Raji (cell line): Measurements from ENCODE around the gene TGM2.

ENCODE experiments used
- POLR2A ChIP-seq: IDR thresholded peaks from 2 replicates; pipeline ENCODE4 v1.6.1; 2011; ENCODE audit warnings: low read depth, low read length, control low read depth; ENCODE audit not compliant: insufficient read depth

The TGM2 gene

DNA sequence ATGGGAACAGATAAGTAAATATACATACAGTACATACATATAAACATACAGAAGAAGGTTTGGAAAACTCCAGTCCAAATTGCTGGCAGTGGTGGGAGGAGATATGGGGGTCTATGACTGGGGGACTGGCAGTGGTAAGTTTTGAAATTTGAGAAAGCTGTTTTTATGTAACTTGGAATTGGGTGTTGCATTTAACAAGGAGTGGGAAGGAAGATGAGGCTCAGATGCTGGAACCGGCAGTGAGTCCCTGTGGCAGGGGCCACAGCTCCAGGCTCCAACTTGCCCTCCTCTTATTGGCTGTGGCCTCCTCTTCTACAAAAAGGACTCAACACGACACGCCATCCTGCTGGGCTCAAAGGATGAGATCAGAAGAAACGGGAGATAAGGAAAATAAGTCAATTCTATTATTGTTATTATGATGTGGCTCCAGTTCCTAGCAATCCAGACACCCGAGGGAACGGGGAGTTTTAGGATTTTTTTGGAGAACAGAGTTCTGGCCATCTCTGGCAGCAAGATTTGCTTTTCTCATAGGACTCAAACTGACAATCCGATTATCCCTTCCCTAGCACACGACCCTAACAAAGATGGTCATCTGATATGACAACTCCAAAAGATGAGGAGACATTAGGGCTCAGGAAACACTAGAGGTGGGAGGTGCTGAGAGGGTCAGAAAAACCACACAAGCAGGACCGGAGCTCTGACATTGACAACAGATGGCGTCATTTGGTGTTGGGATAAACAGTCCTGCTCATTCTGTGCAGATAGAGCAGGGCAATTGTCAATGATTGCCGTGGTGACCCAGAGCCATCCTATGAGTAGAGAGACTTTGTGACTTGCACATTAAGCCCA is 6.0 kb upstream of the TGM2 start:
- no peak for TF ChIP-seq POLR2A

DNA sequence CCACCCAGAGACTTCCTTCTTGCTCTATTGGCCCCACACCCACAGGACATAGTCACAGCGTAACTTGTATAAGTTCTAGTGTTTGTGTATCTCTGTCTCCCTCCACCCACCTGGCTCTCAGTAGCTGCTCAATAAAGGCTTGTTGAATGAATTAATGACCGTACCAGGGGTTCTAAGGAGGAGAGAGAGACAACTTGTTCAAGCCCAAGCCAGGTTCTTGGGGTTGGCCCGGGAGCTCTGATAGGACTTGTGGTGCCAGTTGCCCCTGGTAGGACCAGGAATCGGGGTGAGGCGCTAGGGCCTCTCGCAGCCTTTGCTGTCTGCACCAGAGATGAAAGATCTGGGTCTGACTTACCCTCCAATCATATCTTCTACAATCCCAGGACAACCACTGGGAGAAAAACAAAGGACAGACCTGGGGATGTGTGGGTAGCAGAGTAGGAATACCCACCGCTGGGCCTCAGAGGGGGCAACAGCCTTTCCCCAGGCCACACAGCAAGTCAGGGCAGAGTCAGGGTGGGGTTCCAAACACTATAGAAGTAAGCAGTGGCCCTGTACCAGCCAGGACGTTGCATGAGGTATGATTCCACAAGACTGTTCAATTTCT is 5.3 kb upstream of the TGM2 start:
- no peak for TF ChIP-seq POLR2A

GRCh38 chr20:38169636-38170193 is 4.6 kb upstream of the TGM2 start:
- no peak for TF ChIP-seq POLR2A

DNA sequence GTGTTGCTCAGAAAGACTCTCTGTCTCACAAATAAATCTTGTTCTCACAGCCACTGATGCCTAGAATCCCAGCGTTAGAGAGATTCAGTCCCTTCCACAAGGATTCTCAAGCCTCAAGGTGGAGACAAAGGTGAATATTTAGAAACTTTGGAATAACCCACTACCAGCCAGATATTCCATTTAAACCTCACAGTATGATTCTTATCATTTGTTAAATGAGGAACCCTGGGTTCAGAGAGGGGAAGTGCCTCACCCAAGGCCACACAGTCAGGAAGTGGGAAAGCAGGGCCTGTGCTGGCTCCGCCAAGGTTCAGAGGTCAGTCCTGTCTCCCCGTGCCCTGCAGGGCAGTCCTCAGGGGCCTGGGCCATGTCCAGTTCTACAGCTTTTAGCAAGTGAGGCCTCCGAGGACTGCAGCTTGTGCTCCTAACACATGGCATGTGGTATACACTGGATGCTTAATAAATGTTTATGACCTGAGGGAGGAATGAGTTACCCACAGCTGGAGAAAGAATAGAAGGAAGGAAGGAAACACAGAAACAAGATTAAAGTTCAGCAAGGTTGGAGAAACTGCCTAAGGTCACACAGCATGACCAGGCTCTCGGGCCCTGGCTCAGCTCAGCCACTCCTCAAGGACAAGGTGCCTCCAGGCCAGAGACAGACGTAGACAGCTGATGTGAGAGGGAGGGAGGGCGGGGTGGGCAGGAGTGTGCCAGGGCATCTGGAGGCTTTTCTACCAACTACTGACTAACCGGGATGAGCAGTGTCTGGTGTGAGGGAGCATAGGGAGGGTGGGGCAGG is 3.9 kb upstream of the TGM2 start:
- no peak for TF ChIP-seq POLR2A

DNA sequence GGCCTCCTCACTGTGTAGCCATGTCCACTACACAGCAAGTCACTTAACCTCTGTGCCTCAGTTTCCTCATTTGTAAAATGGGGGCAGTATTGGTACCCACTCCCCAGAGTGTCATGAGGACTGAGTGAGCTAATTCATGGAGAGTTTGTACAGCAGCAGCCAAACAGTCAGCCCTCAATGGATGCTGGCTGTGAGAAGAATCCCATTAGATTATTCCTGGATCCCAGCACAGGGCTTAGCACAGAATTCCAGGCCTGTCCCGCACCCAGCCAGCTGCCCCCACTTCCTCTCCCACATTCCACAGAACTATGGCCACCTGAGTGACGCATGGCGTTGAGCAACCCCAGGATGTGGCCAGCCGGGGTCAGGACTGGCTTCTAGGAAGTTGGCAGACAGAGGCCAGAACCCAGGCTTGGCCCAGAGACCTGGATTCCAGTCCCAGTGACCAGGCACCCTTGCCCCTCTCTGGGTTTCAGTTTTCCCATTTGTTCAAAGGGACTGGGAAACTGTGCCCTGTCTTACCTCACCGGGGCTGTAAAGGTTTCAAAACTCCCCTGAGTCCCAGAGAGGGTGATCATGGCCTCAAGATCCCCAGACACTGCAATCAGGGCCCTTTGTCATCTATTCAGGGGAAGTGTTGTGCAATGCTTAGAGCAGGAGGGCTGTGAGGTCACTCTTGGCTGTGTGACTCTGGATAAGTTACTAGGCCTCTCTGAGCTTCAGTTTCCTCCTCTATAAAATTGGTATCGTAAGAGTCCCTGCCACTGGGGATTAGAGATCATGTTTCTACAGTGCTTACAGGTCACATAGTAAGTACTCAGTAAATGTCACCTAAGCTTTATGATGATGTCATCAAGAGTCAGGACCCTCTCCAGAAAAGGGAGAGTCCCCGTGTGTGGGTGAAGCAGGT is 3.0 kb upstream of the TGM2 start:
- no peak for TF ChIP-seq POLR2A

GRCh38 chr20:38167328-38167850 is 2.3 kb upstream of the TGM2 start:
- TF ChIP-seq POLR2A: no peak

GRCh38 chr20:38166703-38167233 is 1.7 kb upstream of the TGM2 start:
- no peak for TF ChIP-seq POLR2A

- no peak for TF ChIP-seq POLR2A
Observed at GRCh38 chr20:38165966-38166702, 1.1 kb upstream of the TGM2 start.

DNA sequence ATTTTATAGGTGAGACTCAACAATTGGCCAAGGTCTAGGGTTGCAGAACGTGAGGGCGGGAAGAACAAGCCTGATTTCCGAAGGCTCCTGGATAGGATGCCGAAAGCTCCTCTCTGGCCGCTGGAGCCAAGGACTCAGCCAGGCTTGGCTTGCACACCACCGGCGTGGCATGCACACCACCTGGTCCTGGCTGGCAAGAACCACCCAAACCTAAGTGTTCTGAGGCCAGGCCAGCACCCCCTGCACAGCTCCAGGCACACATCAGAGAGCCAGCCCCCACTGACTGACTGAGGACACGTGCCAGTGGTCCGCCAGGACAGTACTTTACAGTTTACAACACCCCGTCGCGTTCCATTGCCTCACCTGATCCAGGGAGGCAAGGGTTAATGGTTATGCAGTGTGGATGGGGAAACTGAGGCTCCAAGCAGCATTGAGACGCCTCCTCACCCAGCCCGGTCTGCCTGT is 414 bp downstream of the TGM2 start:
- no peak for TF ChIP-seq POLR2A

DNA sequence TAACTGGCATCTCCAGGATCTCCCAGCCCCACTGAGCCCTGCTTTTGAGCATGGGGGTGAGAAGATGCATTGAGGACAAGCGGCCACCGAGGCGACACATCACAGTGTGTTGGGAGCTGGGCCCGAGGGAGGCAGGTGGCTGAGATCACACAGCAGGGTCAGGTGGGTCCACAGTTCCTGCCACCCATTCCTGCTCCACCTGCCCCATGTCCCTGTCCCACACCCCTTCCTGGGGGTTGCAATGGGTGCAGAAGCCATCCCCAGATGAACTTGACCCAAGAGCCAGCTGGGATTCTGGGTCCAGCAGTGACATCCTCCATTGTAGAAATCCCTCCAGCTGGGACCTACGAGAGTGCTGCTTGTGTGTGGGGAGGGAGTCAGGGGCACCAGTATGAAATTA is 1.0 kb downstream of the TGM2 start:
- TF ChIP-seq POLR2A: no peak

DNA sequence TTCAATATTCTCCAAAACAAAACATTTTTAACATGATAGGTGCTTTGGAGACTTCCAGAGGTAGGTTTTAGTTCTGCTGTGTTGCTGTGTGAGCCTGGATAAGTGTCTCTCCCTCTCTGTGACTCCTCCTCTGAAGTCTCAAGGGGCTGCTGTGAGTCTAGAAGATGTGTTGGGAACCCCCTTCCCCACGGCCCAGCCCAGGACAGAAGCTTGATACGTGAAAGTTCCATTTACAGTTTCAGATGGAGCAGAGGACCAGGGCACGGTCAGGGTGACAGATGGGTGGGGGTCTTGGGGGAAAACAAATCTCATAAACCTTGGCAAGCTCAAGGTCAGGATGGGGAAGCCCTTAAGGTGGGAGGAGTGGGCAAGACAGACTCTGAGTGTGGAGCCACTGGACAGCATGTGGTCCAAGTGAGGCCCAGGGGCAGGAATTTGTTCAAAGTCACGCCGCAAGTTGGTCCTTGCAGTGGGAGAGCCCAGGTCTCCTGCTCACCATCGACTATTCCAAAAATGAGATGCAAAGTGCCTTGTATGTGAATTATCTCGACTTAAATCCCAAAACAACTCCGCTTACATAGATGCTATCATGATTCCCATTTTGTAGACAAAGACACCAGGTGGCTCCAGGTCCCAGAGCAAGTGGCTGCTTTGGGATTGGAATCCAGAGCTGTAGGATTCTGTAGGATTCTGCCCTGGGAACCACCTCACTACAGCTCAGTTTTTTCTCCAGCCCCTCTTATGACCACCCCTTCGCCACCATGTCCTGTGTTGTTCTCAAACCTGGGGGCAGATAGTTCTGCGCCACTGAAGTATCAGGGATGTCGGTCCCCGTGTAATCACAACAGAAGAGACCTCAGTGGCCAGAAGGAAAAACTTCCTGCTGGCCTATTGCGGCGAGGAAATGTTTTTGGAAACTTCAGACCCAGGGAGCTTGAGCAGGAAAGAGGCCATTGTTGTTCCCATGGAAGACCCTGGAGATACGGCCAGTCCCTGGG is 1.9 kb downstream of the TGM2 start:
- no peak for TF ChIP-seq POLR2A

GRCh38 chr20:38162149-38162548 is 2.9 kb downstream of the TGM2 start:
- TF ChIP-seq POLR2A: no peak
